Right lobe of liver (tissue), 4 donors: ENCODE data around the gene NFKBIL1.

Source experiments
- CTCF ChIP-seq, 4 donors: fragments of 200-600 bp in 3 of 4; fragments of 450-650 bp in 1 of 4; IDR thresholded peaks; one replicate each; pipeline versions ENCODE4 v1.5.1 to v1.8.0; 2016 to 2022; ENCODE audit warnings: antibody characterized with exemption in 4 of 4, mild to moderate bottlenecking in 2 of 4
- POLR2A ChIP-seq: fragments of 450-650 bp; IDR thresholded peaks from one replicate; pipeline ENCODE4 v1.6.1; 2017; ENCODE audit warnings: antibody characterized with exemption, mild to moderate bottlenecking
- donor health status: DM: no; HTN: no; CAD: no.
- donor health status: DM: no; HTN: no; CAD: no.
- donor health status: DM: no; HTN: yes; CAD: no.

GRCh38 chr6:31592396-31592771 is 45.0 kb downstream of the NFKBIL1 start:
- no peak for TF ChIP-seq CTCF (IDR thresholded peaks at IDR 0.05)
- no peak for TF ChIP-seq POLR2A
